HCT116 (cell line): ENCODE data around the gene C1orf21. TPM values are rescaled to one million over a fixed set of nuclear protein-coding genes. Genes with fewer than 3 reads are reported as not detected.

ENCODE experiments used
- ATAC-seq: fragments of 200-7000 bp; cut with Tn5 transposase; 2 replicates; pipeline ENCODE4 v1.9.1; 2020; ENCODE audit warnings: mild to moderate bottlenecking, moderate library complexity
- BruUV-seq: library from RNA; stranded (reverse); fragments of 400-500 nt; replicated peaks from 2 replicates; lab custom pipeline; 2021; lab: Mats Ljungman, UMichigan
- CTCF ChIA-PET: fragments of 300-600 bp; sonication (Branson Sonifier 250); formaldehyde crosslinking; loops from one replicate; lab custom pipeline; 2021; ENCODE audit warnings: antibody characterized with exemption; lab: Charles Lee
- POLR2A ChIA-PET: fragments of 300-600, 350-600 bp; sonication (Branson Sonifier 250); formaldehyde crosslinking; loops from one replicate; lab custom pipeline; 2021; ENCODE audit warnings: antibody characterized with exemption; lab: Charles Lee
- RAD21 ChIA-PET, 2 experiments: fragments of 300-600 bp; sonication (Branson Sonifier 250); formaldehyde crosslinking; loops; one replicate each; lab custom pipeline; 2023; ENCODE audit warnings: low total read pairs in 2 of 2; ENCODE audit not compliant: uncharacterized antibody in 2 of 2, unreplicated experiment in 2 of 2, low non-redundant PET in 1 of 2; lab: Charles Lee
- DNase-seq: peaks from one replicate; pipeline ENCODE4 v3.0.0-alpha.2; 2010; ENCODE audit warnings: low read depth, low spot score
- H2AFZ ChIP-seq: fragments of 200-600 bp; shearing (Covaris generic), sonication (generic); 2 replicates; pipeline ENCODE4 v1.6.1; 2017; ENCODE audit warnings: low read depth, mixed run types, mixed read lengths, antibody characterized with exemption, low read length; ENCODE audit not compliant: poor library complexity, severe bottlenecking
- H3K27ac ChIP-seq: 2 replicates; pipeline ENCODE4 v1.5.1; 2012; ENCODE audit warnings: low read depth, low read length
- H3K27me3 ChIP-seq: fragments of 200-600 bp; sonication (generic); 2 replicates; pipeline ENCODE4 v1.6.1; 2016; ENCODE audit warnings: mixed run types, low read length, mixed read lengths; ENCODE audit not compliant: insufficient read depth
- H3K36me3 ChIP-seq, 2 experiments: fragments of 200-500 bp in 1 of 2; fragments of 200-600 bp in 1 of 2; sonication (Bioruptor generic) in 1 of 2; sonication (generic) in 1 of 2; 2 replicates each; pipeline versions ENCODE4 v1.5.1 to v1.6.1; 2014 to 2016; ENCODE audit warnings: low read length in 2 of 2, inconsistent platforms in 1 of 2, mixed read lengths in 1 of 2, mixed run types in 1 of 2; ENCODE audit not compliant: insufficient read depth in 2 of 2, control insufficient read depth in 1 of 2
- H3K4me1 ChIP-seq, 2 experiments: fragments of 200-600 bp in 1 of 2; sonication (generic) in 1 of 2; 2 replicates each; pipeline versions ENCODE4 v1.5.1 to v1.6.1; 2012 to 2017; ENCODE audit warnings: low read length in 2 of 2, inconsistent platforms in 1 of 2, mild to moderate bottlenecking in 1 of 2, mixed read lengths in 1 of 2, mixed run types in 1 of 2, moderate library complexity in 1 of 2; ENCODE audit not compliant: insufficient read depth in 2 of 2, control insufficient read depth in 1 of 2
- H3K4me2 ChIP-seq: fragments of 200-600 bp; sonication (generic); 2 replicates; pipeline ENCODE4 v1.6.1; 2017; ENCODE audit warnings: mixed run types, low read length, mixed read lengths
- H3K4me3 ChIP-seq, 2 experiments: fragments of 200-600 bp in 1 of 2; sonication (generic) in 1 of 2; replicated peaks in 1 of 2; 2 replicates each; pipeline ENCODE4 v1.5.1; 2011 to 2016; ENCODE audit warnings: low read length in 2 of 2, control low read depth in 1 of 2, low read depth in 1 of 2, mild to moderate bottlenecking in 1 of 2, mixed read lengths in 1 of 2, mixed run types in 1 of 2
- H3K79me2 ChIP-seq: fragments of 200-600 bp; sonication (generic); 2 replicates; pipeline ENCODE4 v1.6.1; 2017; ENCODE audit warnings: mild to moderate bottlenecking, mixed run types, low read length, moderate library complexity, mixed read lengths; ENCODE audit not compliant: insufficient read depth
- H3K9ac ChIP-seq: fragments of 200-600 bp; sonication (generic); 2 replicates; pipeline ENCODE4 v1.6.1; 2016; ENCODE audit warnings: low read length, mixed read lengths
- H3K9me2 ChIP-seq: fragments of 200-600 bp; sonication (generic), shearing (Covaris generic); 2 replicates; pipeline ENCODE4 v1.6.1; 2017; ENCODE audit warnings: mixed run types, mild to moderate bottlenecking, moderate library complexity; ENCODE audit not compliant: insufficient read depth
- H3K9me3 ChIP-seq, 2 experiments: fragments of 200-500 bp in 1 of 2; fragments of 200-600 bp in 1 of 2; sonication (Bioruptor generic) in 1 of 2; sonication (generic) in 1 of 2; 2 replicates each; pipeline ENCODE4 v1.6.1; 2014 to 2017; ENCODE audit warnings: low read length in 2 of 2, mixed read lengths in 2 of 2, inconsistent platforms in 1 of 2, low read depth in 1 of 2, mild to moderate bottlenecking in 1 of 2, mixed run types in 1 of 2, moderate library complexity in 1 of 2; ENCODE audit not compliant: control insufficient read depth in 1 of 2, insufficient read depth in 1 of 2
- H4K20me1 ChIP-seq: fragments of 200-600 bp; sonication (generic), shearing (Covaris generic); 2 replicates; pipeline ENCODE4 v1.6.1; 2017; ENCODE audit warnings: mixed run types, mild to moderate bottlenecking, moderate library complexity; ENCODE audit not compliant: insufficient read depth
- CBX3 ChIP-seq: IDR thresholded peaks from 2 replicates; pipeline ENCODE4 v1.6.1; 2012; ENCODE audit warnings: low read depth
- CEBPB ChIP-seq: IDR thresholded peaks from 2 replicates; pipeline ENCODE4 v1.6.1; 2012; ENCODE audit warnings: low read depth
- EGR1 ChIP-seq: IDR thresholded peaks from 2 replicates; pipeline ENCODE4 v1.6.1; 2012; ENCODE audit warnings: low read depth
- ELF1 ChIP-seq: IDR thresholded peaks from 2 replicates; pipeline ENCODE4 v1.6.1; 2012; ENCODE audit warnings: low read depth, borderline replicate concordance
- EZH2 ChIP-seq: fragments of 200-600 bp; sonication (generic); IDR thresholded peaks from 2 replicates; pipeline ENCODE4 v1.6.1; 2017; ENCODE audit warnings: antibody characterized with exemption, mixed run types
- EZH2phosphoT487 ChIP-seq: fragments of 200-600 bp; IDR thresholded peaks from 2 replicates; pipeline ENCODE4 v1.6.1; 2018; ENCODE audit warnings: antibody characterized with exemption, borderline replicate concordance
- FOSL1 ChIP-seq: IDR thresholded peaks from 2 replicates; pipeline ENCODE4 v1.6.1; 2012; ENCODE audit warnings: low read depth
- JUND ChIP-seq: IDR thresholded peaks from 2 replicates; pipeline ENCODE4 v1.6.1; 2012
- POLR2AphosphoS5 ChIP-seq: IDR thresholded peaks from 2 replicates; pipeline ENCODE4 v1.6.1; 2011; ENCODE audit warnings: mild to moderate bottlenecking, low read depth, low read length, moderate library complexity
- REST ChIP-seq: IDR thresholded peaks from 2 replicates; pipeline ENCODE4 v1.6.1; 2012; ENCODE audit warnings: low read depth
- SIN3A ChIP-seq: IDR thresholded peaks from 2 replicates; pipeline ENCODE4 v1.6.1; 2012; ENCODE audit warnings: low read depth
- SP1 ChIP-seq: IDR thresholded peaks from 2 replicates; pipeline ENCODE4 v1.6.1; 2012; ENCODE audit warnings: low read depth
- SRF ChIP-seq: IDR thresholded peaks from 2 replicates; pipeline ENCODE4 v1.6.1; 2012; ENCODE audit warnings: low read depth
- TCF7L2 ChIP-seq: IDR thresholded peaks from 2 replicates; pipeline ENCODE4 v1.7.0; 2011; ENCODE audit warnings: borderline replicate concordance, inconsistent platforms; ENCODE audit not compliant: insufficient read depth, insufficient read length; ENCODE audit errors: extremely low read depth
- YY1 ChIP-seq: IDR thresholded peaks from 2 replicates; pipeline ENCODE4 v1.6.1; 2011; ENCODE audit warnings: low read length, low read depth, moderate library complexity, mild to moderate bottlenecking; ENCODE audit not compliant: insufficient replicate concordance; ENCODE audit errors: extremely low read depth
- ZNF274 ChIP-seq: fragments of 200-500 bp; sonication (Bioruptor generic); IDR thresholded peaks from 2 replicates; pipeline ENCODE4 v1.6.1; 2014; ENCODE audit warnings: mild to moderate bottlenecking, low read depth, low read length, inconsistent platforms
- intact Hi-C: fragments of 100-400 bp; cut with micrococcal nuclease; formaldehyde crosslinking; loops from 2 replicates; pipeline ENCODE4 v1.10.0; 2022
- total RNA-seq: library from RNA; stranded (reverse); gene quantifications from one replicate; pipeline ENCODE4 v1.2.1, GENCODE V29; 2021; ENCODE audit not compliant: unreplicated experiment
- TF ChIP-seq, protein P1 (sequence below): IDR thresholded peaks from 2 replicates; pipeline ENCODE4 v1.6.1; 2011; ENCODE audit warnings: mild to moderate bottlenecking, low read length, moderate library complexity; ENCODE audit not compliant: insufficient replicate concordance; ENCODE audit errors: extremely low read depth
- TF ChIP-seq, protein P2 (sequence below): IDR thresholded peaks from 2 replicates; pipeline ENCODE4 v1.6.1; 2012
- TF ChIP-seq, protein P3 (sequence below): IDR thresholded peaks from 2 replicates; pipeline ENCODE4 v1.6.1; 2012

The C1orf21 gene
- total RNA-seq, 1 experiment from 2014 or later, result 8.9 TPM

DNA sequence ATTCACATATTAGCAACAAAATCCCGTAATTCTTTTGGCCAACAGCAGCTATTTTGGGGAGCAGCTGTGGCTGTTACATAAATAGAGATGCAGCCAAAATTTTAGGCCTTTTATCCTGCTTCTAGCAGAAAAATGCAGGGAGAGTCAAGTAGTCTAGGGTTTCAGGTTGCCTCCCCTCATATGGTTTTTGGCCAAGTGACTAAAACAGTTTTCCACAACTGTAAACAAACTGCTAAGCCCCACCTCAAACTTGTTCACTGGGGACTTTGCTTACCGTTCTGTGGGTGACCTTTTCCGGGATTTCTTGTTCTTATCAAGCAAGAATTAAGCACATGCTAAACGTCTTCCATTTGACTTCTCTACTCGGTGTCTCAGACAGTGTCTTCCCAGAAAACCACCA, 234.4 kb downstream of the C1orf21 start:
- Histone ChIP-seq H3K27ac (no peak overlapping the region), H2AFZ (no peak overlapping the region), H3K9ac (no peak overlapping the region), H3K9me2 (no peaks in the 10 kb centered on the region), H3K9me3 (no peaks in the 10 kb centered on the region), H3K27me3 (no peaks in the 10 kb centered on the region), H3K4me3 (no peak overlapping the region), H3K4me1 (no peaks in the 10 kb centered on the region), H3K79me2 (no peaks in the 10 kb centered on the region), H3K4me2 (no peak overlapping the region), H4K20me1 (no peaks in the 10 kb centered on the region), H3K36me3 (no peaks in the 10 kb centered on the region)
- DNase-seq (no peak), ATAC-seq (no peak)
- no TSS peak for BruUV-seq
- TF ChIP-seq EZH2, result no peak
- TF ChIP-seq, protein P1, sequence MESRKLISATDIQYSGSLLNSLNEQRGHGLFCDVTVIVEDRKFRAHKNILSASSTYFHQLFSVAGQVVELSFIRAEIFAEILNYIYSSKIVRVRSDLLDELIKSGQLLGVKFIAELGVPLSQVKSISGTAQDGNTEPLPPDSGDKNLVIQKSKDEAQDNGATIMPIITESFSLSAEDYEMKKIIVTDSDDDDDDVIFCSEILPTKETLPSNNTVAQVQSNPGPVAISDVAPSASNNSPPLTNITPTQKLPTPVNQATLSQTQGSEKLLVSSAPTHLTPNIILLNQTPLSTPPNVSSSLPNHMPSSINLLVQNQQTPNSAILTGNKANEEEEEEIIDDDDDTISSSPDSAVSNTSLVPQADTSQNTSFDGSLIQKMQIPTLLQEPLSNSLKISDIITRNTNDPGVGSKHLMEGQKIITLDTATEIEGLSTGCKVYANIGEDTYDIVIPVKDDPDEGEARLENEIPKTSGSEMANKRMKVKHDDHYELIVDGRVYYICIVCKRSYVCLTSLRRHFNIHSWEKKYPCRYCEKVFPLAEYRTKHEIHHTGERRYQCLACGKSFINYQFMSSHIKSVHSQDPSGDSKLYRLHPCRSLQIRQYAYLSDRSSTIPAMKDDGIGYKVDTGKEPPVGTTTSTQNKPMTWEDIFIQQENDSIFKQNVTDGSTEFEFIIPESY, result no peak
- no peak for TF ChIP-seq ELF1
- no peak for TF ChIP-seq YY1
- TF ChIP-seq, protein P2, sequence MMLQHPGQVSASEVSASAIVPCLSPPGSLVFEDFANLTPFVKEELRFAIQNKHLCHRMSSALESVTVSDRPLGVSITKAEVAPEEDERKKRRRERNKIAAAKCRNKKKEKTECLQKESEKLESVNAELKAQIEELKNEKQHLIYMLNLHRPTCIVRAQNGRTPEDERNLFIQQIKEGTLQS, result no peak
- no peak for TF ChIP-seq CEBPB
- no peak for TF ChIP-seq SRF
- TF ChIP-seq TCF7L2, result no peak
- TF ChIP-seq EGR1, result no peak
- no peak for TF ChIP-seq POLR2AphosphoS5
- TF ChIP-seq FOSL1, result no peak
- no peak for TF ChIP-seq SIN3A
- TF ChIP-seq EZH2phosphoT487, result no peak
- TF ChIP-seq SP1, result no peak
- no peak for TF ChIP-seq CBX3
- TF ChIP-seq, protein P3, sequence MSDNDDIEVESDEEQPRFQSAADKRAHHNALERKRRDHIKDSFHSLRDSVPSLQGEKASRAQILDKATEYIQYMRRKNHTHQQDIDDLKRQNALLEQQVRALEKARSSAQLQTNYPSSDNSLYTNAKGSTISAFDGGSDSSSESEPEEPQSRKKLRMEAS, result no peak
- no peak for TF ChIP-seq REST
- TF ChIP-seq ZNF274, result no peak
- TF ChIP-seq JUND, result no peak
- ChIA-PET POLR2A (no interaction called here), CTCF (no interaction called here), RAD21 (no interaction called here)
- intact Hi-C loops, result no loop called here
